ENCODE results near the gene PHTF1.

- TF ChIP-seq CTCF (IDR thresholded peaks at IDR 0.05) = no peak
- no peak for TF ChIP-seq POLR2A (IDR thresholded peaks at IDR 0.05)
Observed at GRCh38 chr1:113678159-113678469, 81.2 kb downstream of the PHTF1 start.
